Right ventricle myocardium inferior (tissue), 1 donor: ENCODE results near the gene FIS1. TPM values are rescaled to one million over a fixed set of nuclear protein-coding genes. Genes with fewer than 3 reads are reported as not detected.
A peak's percentile ranks its signal among the peaks of the same experiment; 100 is the strongest.

Source experiments
- ATAC-seq: fragments of 200-7000 bp; cut with Tn5 transposase; one replicate; pipeline ENCODE4 v1.9.1; 2020; ENCODE audit warnings: mild to moderate bottlenecking, moderate library complexity
- DNase-seq: peaks from one replicate; pipeline ENCODE4 v3.0.0; 2021; ENCODE audit errors: missing footprints
- intact Hi-C: fragments of 100-400 bp; cut with DNase I; formaldehyde crosslinking; loops from one replicate; pipeline ENCODE4 v1.11.0; 2022
- total RNA-seq: library from RNA; stranded (reverse); fragmentation: NEBNext Ultra II Directional; extraction: Animal tissue kit (Norgen Biotek cat#: 25700); gene quantifications from one replicate; pipeline ENCODE4 v1.2.1, GENCODE V29; 2021
- donor health status: DM: no; HTN: yes; CAD: no; lungs with severe emphysema.

Gene FIS1
- total RNA-seq, 1 donor from 2014 or later: 331 TPM

DNA sequence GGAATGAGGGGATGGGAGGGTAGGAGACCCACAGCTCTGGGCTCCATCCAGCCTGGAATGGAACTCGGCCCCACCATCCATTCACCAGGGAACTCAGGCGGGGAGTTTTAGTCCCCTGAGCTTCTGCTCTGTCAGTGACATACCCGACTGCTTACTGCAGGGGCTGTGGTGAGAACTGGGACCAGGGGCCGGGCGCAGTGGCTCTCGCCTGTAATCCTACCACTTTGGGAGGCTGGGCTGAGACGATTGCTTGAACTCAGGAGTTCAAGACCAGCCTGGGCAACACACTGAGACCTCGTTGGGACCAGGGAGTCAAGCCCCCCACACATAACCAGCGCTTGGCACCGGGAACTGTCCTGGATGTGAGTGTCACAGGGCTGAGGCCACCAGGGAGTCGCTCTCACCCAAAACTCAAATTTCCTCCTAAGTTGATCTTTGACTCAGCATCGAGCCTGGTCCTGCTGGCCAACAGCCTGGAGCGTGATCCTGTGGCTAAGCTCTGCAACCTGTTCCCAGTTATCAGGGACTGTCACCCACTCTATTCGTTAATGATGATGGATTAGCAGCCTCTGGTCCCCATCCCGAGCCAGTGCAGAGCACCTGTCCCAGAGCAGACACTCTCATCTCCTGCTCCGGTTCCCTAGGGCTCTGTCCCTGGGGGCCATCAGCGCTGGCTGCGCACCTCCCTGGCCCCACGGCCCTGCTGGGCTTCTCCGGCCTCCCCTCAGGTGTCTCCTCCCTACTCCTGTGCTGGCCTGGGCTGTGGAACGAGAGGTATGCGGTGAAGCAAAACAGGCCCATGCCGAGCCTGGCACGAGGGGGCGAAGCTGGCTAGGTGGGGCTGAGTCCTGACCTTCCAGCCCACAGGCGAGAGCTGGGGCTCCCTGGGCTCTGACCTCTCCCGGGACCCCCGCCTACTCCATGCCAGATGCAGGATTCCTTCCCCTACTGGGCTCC lies 6.4 kb downstream of the FIS1 start:
- ATAC-seq: peak; percentile 4
- intact Hi-C loops: no loop called here
- no peak for DNase-seq

DNA sequence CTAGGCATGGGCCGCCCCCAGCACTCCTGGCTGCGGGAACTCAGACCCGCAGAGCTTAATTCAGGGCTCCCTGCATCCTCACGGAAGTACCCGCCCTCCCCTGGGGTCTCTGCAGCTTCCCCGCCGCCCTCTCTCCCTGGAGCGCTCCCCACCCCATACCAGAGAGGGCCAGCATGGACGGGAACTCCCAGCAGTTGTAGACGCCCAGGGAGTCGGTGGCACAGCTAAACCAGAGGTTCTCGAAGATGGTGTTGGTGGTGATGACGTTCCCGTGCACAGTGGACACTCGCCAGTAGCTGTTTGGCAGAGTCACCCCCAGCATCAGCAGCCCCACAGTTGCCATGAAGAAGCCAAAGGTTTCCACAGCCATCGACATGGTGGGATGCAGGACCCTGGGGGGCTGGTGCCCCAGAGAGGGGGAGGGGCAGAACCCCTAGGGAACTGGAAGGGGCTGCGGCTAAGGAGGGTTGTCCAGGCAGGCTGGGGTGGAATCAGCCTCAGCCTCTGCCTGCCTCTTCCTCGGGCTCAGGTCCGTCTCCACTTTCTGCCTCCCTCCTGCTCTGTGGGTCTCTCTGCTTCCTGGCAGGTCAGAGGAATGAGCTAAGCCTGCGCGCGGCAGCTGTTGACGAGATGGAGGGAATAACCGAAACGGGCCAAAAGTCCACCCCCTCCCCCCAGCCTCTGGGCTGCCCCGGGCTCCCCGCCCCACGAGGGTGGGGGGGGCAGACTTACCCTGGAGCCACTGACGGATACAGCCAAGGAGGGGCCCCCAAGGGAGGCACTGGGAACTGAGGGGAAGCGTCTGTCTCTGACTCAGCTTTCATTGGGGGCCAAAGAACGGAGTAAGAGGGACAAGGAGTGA lies 7.4 kb downstream of the FIS1 start, which contains the start of gene CLDN15:
TSS of gene CLDN15 (minus strand) at position 597 of the 862 bp plus-strand sequence. CDS start at position 376, 221 bp downstream.
- peak; percentile 84 for ATAC-seq
- intact Hi-C loops: no loop called here
- DNase-seq: peak; percentile 88

DNA sequence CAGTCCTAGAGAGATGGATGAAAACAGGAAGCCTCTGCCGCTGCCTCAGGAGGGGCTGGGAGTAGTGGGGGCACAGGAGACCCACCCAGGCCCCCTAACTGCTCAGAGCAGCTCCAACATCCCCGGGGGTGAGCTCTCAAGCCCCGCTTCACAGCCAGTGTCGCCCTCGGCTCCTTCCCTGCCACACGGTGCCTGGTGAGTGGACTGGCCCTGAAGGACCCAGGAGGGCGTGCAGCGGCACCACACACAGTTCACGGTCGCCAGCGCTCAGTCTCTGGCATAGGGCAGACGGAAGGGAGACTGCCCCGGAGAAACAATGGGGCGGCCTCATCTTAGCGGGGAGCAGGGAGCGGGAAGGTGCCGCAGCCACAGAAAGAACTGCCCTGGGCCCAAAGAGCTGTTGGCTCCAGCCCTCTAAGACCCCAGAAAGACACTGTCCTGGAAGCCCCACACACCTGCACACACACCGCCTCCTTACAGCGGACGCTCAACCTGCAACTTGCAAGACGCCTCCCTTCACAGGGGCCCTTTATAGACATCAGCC lies 8.5 kb downstream of the FIS1 start:
- no peak for DNase-seq
- intact Hi-C loops: no loop called here
- ATAC-seq: no peak

DNA sequence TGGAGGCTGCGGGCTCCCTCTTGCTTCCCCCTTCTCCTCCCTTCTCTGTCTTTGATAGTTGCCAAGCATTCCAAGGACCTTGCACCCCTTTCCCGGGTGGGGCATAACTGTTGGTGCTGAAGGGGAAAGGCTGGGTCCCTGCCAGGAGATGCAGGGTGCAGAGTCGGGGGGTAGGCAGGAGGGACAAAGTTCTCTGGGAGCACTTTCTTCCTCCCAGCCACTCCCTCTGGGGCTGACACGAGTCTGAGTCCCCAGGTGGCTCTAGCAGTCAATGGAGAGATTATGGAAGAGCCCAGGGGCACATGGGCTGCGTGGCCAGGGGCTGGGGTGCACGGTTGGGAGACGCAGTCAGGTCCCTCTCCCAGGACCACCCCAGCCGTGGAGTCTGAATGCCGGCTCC lies 9.4 kb downstream of the FIS1 start:
- ATAC-seq (no peak), DNase-seq (no peak)
- intact Hi-C loops: no loop called here

DNA sequence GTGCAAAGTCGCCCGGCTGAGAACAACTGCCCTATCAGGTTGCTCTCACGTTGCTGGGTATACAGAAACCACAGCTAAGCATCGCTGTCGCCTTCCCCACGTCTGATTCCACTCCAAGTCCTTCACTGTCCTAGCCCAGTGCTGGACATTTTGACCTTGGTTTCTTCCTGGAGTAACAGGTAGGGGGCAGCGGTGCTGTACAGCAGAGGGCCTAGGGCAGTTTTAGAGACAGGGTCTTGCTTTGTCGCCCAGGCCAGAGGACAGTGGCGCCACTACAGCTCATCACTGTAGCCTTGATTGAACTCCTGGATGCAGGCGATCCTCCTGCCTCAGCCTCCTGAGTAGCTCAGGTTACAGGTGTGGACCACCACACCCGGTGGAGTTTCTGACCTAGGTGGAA lies 9.8 kb downstream of the FIS1 start:
- no peak for DNase-seq

DNA sequence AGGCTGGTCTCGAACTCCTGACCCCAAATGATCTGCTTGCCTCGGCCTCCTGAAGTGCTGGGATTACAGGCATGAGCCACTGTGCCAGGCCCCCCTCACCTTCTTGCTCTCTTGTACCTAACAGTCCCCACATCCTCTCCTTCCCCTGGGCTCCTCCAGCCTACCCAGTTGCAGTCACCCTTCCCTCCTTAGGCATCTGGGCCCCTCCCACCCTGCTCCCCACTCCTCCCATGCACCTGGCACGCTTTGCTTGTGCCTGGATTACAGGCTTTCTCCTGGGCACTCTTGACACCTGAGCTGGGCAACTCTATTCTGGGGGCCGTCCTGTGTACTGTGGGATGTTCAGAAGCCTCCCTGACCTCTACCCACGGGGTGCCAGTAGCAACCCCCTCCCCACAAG lies 10.2 kb downstream of the FIS1 start:
- no peak for ATAC-seq
- DNase-seq: no peak
- intact Hi-C loops: no loop called here

More for the DNA sequence above, 9.8 kb downstream of the FIS1 start:
- intact Hi-C loops: no loop called here
- no peak for ATAC-seq

DNA sequence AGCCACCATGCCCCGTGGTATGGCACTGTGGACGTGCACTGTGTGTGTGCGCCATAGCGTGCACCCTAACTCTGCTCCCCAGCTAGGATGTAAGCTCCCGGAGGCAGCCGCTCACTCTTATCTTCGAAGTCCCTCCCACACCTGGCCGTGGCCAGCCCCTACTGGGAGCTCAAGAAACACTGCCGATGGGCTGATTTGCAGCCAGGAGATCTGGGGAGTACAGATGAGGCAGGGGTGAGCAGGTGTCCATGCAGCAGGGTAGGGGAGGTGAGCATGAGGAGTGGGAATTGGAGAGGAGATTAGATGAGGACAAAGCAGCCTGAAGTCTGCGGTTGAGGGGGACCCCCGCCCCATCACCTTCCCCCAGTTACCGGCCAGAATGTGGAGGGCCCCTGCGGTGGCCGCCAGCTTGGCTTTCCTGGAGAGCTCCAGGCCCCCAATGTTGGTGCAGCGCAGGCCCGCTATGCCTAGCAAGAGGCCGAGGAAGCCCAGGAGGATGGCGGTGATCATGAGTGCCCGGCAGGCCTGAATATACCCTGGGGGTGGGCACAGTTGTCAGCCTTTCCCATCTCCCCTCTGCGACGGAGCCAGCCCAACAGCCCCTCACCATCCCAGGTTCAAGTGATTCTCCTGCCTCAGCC lies 10.9 kb downstream of the FIS1 start:
- DNase-seq: no peak
- ATAC-seq: no peak
- intact Hi-C loops: no loop called here

DNA sequence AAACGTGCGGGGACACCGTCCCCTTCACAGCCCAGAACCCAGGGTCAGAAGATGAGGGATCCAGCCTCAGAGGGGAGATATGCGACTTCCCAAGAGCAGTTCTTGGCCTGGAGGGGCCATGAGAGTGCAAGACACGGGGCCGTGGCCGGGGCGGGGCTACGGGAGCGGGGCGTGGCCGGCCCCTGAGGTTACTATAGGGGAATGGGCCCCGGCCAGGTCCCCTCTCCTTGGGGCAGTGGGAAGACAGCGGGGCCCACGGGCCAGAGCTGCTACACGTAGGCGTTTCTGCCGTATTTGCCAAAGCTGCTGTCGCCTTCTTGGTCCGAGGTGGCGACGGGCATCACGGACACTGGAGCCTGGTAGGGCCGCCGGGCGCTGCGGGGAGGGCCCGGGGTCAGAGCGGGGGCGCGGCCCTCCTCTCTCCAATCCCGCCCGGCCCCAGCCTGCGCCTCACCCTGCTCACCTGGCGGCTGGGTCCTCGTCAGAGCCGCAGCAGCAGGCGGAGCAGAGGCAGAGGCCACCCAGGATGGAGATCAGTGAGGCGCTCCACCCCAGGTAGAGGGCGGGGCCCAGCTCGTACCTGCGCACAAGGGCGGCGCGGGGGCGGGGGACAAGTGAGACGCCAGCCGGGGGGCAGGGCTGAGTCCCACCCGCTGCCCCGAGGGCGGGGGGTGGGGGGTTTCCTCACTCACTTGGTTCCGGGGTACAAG lies 12.6 kb downstream of the FIS1 start:
- intact Hi-C loops: no loop called here
- no peak for ATAC-seq
- no peak for DNase-seq

DNA sequence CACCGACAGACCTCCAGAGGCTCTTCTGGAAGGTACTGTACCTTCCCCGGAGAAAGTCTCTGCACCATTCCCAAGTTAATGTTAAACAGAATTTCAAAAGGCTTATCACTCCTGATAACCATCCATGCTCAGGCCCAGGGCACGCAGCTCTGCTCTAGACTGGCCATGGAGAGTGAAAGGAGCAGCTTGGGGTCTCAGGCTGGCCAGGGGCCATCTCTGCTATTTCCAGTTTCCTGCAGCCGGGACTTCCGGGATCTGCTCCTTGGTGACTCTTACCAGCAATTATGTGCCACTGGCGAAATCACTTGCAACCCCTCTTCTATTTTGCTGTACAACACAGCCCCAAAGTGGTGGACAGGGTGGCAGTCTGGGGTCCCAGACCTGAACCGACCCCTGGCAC lies 13.2 kb downstream of the FIS1 start:
- intact Hi-C loops: no loop called here
- ATAC-seq: no peak
- no peak for DNase-seq

DNA sequence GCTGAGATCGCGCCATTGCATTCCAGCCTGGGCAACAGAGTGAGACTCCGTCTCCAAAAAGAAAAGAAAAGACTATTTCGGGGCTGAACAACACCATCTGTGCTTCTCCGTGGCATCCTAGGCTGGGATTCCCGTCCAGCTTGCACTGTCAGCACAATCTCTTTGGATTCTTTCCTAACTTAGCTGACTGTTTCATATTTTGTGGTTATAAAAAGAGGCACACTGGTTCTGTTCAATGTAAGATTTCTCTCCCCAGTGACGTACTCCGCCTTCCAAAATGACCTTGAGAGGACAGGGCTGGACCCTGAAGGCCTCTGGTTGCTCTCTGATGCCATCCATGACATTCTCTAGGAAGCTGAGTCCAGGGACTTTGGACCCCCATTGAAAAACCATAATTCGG lies 18.2 kb downstream of the FIS1 start:
- intact Hi-C loops: no loop called here
- ATAC-seq: no peak
- no peak for DNase-seq

DNA sequence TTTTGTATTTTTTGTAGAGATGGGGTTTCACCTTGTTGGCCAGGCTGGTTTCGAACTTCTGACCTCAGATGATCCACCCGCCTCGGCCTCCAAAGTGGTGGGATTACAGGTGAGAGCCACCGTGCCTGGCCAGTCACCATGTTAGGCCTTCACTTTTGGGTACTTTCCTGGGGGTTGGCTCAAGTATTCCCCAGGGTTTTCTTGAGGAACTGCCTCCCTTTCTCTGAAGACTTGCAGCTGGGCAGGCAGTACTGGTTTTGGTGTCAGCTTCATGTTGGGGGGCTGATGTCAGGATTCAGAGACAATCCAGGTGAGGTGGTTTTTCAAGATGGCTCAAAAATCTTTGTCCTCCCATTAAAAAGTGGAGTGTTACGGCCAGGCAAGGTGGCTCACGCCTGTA lies 19.2 kb downstream of the FIS1 start:
- intact Hi-C loops: no loop called here
- ATAC-seq: no peak
- DNase-seq: no peak

DNA sequence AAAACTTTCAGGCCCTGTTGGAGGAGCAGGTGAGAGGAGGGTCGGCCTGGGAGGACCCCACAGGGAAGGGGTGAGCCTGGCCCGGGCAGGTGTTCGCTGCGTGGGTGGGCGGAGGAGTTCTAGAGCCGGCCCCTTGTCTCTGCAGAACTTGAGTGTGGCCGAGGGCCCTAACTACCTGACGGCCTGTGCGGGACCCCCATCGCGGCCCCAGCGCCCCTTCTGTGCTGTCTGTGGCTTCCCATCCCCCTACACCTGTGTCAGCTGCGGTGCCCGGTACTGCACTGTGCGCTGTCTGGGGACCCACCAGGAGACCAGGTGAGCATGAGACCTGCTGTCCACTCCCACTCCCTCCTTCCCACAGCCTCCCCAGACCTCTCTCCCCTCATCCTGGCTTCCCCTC lies 21.4 kb downstream of the FIS1 start:
- DNase-seq: no peak
- intact Hi-C loops: no loop called here
- ATAC-seq: peak; percentile 20

DNA sequence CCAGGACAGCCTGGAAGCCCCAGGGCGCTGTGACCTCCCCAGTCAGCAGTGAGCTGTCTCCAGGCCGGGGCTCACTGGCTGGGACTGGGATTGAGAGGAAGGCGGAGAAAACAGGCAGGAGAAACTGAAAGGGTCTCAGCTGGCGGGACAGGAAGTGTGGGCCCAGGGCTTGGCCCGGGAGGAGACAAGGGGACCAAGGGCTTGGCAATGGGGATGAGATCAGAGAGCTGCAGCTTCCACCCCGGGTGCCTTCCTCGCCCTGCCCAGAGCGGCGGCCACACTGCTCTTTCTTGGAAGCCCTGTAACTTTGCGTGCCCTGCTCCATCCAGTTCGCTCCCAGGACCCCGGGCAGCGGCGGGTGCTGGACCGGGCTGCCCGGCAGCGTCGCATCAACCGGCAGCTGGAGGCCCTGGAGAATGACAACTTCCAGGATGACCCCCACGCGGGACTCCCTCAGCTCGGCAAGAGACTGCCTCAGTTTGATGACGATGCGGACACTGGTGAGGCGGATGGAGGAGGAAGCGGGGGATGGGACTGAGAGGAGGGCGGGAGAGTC lies 22.5 kb downstream of the FIS1 start:
- intact Hi-C loops: no loop called here
- no peak for ATAC-seq

DNA sequence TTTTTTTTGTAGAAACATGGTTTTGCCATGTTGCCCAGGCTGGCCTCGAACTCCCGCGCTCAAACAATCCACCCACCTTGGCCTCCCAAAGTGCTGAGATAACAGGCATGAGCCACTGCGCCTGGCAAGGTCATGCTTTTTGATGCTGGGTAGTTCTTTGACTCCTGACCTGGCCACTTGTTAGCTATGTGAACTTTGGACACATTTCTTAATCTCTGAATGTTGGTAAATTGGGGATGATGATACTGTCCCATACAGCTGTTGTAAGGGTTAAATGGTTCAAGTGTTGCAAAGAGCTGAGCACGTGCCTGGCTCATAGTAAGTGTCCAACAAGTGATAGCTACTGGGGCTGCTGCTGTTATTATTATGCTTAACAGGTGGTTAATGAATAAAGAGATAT lies 24.6 kb downstream of the FIS1 start:
- intact Hi-C loops: no loop called here
- DNase-seq (no peak), ATAC-seq (no peak)

More for the DNA sequence above, 22.5 kb downstream of the FIS1 start:
- DNase-seq: no peak

DNA sequence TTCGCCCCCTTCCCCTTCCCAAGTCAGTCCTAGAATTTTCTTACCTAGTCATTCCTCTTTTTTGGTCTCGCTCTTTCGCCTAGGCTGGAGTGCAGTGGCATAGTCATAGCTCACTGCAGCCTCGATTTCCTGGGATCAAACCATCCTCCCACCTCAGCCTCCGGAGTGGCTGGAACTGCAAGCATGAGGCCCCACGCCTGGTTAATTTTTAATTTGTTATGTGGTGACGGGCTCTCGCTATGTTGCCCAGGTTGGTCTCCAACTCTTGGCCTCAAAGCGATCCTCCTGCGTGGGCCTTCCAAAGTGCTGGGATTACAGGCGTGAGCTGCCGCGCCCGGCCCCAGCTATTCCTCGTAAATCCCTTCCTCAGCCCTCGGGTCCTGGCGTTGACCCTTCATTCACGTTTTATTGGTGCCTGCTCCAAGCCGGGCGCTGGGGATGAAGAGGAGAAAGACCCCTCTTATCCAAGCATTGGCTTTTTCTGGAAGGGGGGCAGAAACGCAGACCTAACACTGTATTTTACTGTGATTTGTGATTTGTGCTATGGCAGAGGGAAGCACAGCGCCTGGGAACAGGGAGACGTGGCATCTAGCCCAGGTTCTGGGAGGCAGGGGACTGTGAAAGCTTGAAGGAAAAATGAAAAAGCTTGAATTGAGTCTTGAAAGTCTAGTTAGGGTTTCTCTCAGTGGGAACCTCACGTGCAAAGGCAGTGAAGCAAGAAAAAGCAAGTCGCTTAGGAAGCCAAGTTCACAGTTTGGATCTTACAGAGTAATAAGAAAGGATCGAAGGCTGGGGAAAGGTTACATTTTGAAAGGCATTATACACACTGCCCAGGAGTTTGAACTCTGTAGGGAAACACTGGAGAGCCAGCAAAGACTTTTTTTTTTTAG lies 26.4 kb downstream of the FIS1 start:
- DNase-seq: no peak
- intact Hi-C loops: loop anchor here (1.0 kb wide), 1 partner anchor 26 kb away; no protein-coding TSS in a partner anchor
- ATAC-seq: no peak

DNA sequence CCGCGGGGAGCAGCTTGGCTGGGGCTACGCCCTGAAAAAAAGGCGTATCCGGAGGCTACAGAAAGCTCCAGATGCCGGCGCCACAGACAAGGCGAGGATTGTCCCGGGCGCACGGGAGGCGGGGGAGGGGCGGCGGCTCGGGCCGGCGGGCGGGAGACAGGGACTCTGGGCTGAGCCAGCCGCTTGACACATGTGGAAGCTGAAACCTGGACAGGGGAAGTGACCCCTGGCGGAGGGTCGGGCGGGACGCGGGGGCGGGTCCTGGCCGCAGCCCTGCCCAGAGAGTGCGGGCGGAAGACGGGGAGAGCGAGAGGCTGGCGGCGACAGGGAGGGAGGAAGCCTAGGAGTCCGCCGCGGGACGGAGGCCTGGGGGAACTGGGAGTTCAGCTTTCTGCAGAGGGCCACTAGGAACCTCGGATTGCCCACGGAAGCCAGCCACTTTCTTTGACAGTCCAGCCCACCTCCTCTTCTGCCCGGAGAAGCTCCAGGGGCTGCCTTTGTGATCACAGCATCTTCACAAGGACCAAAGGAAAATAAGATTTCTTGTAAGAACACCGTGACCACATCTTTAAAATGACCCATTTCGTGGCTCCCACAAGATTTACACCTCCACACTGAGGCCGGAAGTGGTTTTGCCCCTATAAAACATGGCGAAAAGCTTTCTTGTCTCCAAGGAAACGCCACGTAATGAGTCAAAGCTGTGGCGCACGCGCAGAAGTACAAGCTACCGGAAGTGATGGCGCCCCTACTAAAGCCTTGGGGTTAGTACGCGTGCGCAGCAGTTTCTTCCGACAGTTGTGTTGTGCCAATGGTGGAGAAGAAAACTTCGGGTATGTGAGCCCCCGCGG lies 27.3 kb downstream of the FIS1 start, which contains the start of the genes PLOD3 and ZNHIT1:
TSS of gene PLOD3 (minus strand) at position 194 of the 848 bp plus-strand sequence. CDS start 307 bp downstream, outside the sequence.
TSS of gene ZNHIT1 (plus strand) at position 778 of the 848 bp plus-strand sequence. CDS start at position 809, 31 bp downstream.
- DNase-seq (peak; percentile 97), ATAC-seq (peak; percentile 95)
- intact Hi-C loops: loop anchor here (1.0 kb wide), 1 partner anchor 27 kb away; no protein-coding TSS in a partner anchor
